Measurements from ENCODE around the gene APLP2. TPM values are rescaled to one million over a fixed set of nuclear protein-coding genes. Genes with fewer than 3 reads are reported as not detected.

APLP2 gene
- total and polyA plus RNA-seq, 2 donors (not counting 1 experiment from before 2014, with no cell fraction given), result 409 to 508 TPM

Other genes with a start within 250 kb of the APLP2 start
- 10.7 and 13.6 TPM in 2 replicates for gene NFRKB, start 174.3 kb upstream of the APLP2 start, total RNA-seq
- gene NFRKB, start 174.3 kb upstream of the APLP2 start, polyA plus RNA-seq, result 11.9 and 15.9 TPM in 2 replicates
- 2.5 and 3.3 TPM in 2 replicates for gene PRDM10, start 67.1 kb upstream of the APLP2 start, total RNA-seq
- gene PRDM10, start 67.1 kb upstream of the APLP2 start, polyA plus RNA-seq, result 2.9 and 3.7 TPM in 2 replicates
- under 0.01 TPM in 2 replicates for gene ST14, start 89.9 kb downstream of the APLP2 start, total RNA-seq
- 0.01 TPM in 1 of 2 replicates, not detected in the other for gene ST14, start 89.9 kb downstream of the APLP2 start, polyA plus RNA-seq
- 36.5 and 43.9 TPM in 2 replicates for gene ZBTB44, start 245.0 kb downstream of the APLP2 start, total RNA-seq
- 13.5 and 22.8 TPM in 2 replicates for gene ZBTB44, start 245.0 kb downstream of the APLP2 start, polyA plus RNA-seq